AG04450 (cell line): ENCODE data around the gene IZUMO4. TPM values are rescaled to one million over a fixed set of nuclear protein-coding genes. Genes with fewer than 3 reads are reported as not detected.
"Not testable (repeated sequence)": the region's sequence is repeated elsewhere in the genome, so short reads cannot be mapped to it uniquely, and the experiment has no call there.

Experiments used
- CTCF ChIA-PET: fragments of 300-600, 350-600 bp; formaldehyde crosslinking; extraction: SDS; loops from one replicate; lab custom pipeline; 2022; ENCODE audit warnings: antibody characterized with exemption, inconsistent platforms; lab: Charles Lee
- POLR2A ChIA-PET: fragments of 350-600 bp; formaldehyde crosslinking; extraction: SDS; loops from one replicate; lab custom pipeline; 2021; ENCODE audit warnings: antibody characterized with exemption, inconsistent platforms; lab: Yijun Ruan, JAX
- DNase-seq: peaks from one replicate; pipeline ENCODE4 v3.0.0-alpha.2; 2011; ENCODE audit warnings: low read depth, low spot score
- H3K27ac ChIP-seq: one replicate; pipeline ENCODE4 v1.5.1; 2012; ENCODE audit warnings: low read depth, low read length, control low read depth
- H3K27me3 ChIP-seq: one replicate; pipeline ENCODE4 v1.6.0; 2012; ENCODE audit warnings: low read length; ENCODE audit not compliant: control insufficient read depth, insufficient read depth
- H3K4me3 ChIP-seq: 2 replicates; pipeline ENCODE4 v1.5.1; 2011; ENCODE audit warnings: mild to moderate bottlenecking, low read depth, low read length, control low read depth
- H3K9me3 ChIP-seq: 2 replicates; pipeline ENCODE4 v1.5.1; 2012; ENCODE audit warnings: low read length; ENCODE audit not compliant: control insufficient read depth, insufficient read depth
- polyA plus RNA-seq: library from polyadenylated mRNA; depleted of rRNA; stranded (reverse); fragments of >200 nt; gene quantifications from 2 replicates; pipeline ENCODE4 v1.2.3, GENCODE V29; 2011
- TF ChIP-seq, protein P1 (sequence below): IDR thresholded peaks from 2 replicates; pipeline ENCODE4 v1.5.1; 2011; ENCODE audit warnings: low read depth, low read length, control low read depth, inconsistent platforms

The IZUMO4 gene
- polyA plus RNA-seq, 1 experiment, result 0.56 TPM

DNA sequence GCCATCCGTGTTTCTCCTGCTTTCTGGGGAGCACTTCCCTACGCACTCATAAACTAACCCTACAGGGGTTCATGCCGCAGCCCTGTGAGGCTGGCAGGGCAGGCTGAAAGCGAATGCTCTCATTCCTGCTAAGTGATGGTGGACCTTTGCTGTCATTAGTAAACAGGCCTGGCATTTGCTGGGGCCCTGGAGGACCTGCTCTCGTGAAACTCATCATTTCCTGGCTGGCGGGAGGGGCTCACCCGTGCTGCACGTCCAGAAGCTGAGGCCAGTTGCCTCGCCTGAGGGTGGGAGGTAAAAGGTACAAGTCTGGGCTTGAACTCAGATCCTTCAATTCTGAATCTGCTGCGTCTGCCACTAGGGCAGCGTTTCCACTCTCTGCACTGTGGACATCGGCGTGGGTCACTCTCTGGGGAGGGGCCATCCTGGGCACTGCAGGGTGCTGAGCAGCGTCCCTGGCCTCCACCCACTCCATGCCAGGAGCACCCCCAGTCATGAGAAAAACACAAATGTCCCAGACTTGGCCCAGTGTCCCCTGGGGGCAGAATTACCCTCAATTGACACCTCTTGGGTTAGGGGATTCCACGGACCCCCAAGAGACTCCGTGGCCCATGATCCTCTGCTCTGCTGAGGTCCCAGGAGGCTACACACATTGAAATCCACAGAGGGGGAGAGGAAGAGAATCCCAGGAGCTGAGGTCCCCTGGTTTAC is 7.6 kb upstream of the IZUMO4 start:
- Histone ChIP-seq H3K9me3 (no peaks in the 10 kb centered on the region; the same call in 1 of the 2 replicates), H3K27ac (no peak overlapping the region), H3K4me3 (no peak overlapping the region), H3K27me3 (no peaks in the 10 kb centered on the region)
- TF ChIP-seq, protein P1, sequence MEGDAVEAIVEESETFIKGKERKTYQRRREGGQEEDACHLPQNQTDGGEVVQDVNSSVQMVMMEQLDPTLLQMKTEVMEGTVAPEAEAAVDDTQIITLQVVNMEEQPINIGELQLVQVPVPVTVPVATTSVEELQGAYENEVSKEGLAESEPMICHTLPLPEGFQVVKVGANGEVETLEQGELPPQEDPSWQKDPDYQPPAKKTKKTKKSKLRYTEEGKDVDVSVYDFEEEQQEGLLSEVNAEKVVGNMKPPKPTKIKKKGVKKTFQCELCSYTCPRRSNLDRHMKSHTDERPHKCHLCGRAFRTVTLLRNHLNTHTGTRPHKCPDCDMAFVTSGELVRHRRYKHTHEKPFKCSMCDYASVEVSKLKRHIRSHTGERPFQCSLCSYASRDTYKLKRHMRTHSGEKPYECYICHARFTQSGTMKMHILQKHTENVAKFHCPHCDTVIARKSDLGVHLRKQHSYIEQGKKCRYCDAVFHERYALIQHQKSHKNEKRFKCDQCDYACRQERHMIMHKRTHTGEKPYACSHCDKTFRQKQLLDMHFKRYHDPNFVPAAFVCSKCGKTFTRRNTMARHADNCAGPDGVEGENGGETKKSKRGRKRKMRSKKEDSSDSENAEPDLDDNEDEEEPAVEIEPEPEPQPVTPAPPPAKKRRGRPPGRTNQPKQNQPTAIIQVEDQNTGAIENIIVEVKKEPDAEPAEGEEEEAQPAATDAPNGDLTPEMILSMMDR, result no peak
- CTCF ChIA-PET, result no interaction called here
- POLR2A ChIA-PET, result no interaction called here
- no peak for DNase-seq

- H3K27me3 ChIP-seq, result no peaks in the 10 kb centered on the region
- no peak for DNase-seq
- no peak overlapping the region for H3K27ac ChIP-seq
- H3K9me3 ChIP-seq, result peaks cover under 1% of the 10 kb centered on the region; the same call in 1 of the 2 replicates
- TF ChIP-seq, protein P1, result no peak
- CTCF ChIA-PET, result no interaction called here
- H3K4me3 ChIP-seq, result no peak overlapping the region
- POLR2A ChIA-PET, result no interaction called here
Observed at GRCh38 chr19:2089727-2090053, 7.0 kb upstream of the IZUMO4 start.

DNA sequence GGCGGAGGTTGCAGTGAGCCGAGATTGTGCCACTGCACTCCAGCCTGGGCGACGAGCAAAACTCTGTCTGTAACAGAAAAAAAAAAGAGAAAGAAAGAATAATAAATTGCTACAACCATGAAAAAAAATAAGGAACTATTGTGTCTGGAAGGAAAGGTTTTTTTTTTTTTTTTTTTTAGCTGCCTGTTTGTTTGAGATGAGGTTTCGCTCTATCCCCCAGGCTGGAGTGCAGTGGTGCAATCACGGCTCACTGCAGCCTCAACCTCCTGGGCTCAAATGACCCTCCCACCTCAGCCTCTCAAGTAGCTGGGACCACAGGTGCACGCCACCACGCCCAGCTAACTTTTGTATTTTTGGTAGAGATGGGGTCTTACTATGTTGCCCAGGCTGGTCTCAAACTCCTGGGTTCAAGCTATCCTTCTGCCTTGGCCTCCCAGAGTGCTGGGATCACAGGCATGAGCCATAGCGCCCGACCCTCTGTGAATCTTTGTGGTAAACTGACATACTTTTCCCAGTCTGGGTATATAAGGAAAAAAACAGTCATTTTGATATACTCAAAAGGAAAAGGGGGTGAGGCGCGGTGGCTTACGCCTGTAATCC is 4.7 kb upstream of the IZUMO4 start:
- CTCF ChIA-PET, result interaction anchor here (1.1 kb wide), 1 partner anchor 22 kb away, joined by 4 read pairs; no protein-coding TSS in a partner anchor
- H3K9me3 ChIP-seq, H3K4me3 ChIP-seq, H3K27me3 ChIP-seq, POLR2A ChIA-PET, DNase-seq, H3K27ac ChIP-seq: not testable (repeated sequence)

DNA sequence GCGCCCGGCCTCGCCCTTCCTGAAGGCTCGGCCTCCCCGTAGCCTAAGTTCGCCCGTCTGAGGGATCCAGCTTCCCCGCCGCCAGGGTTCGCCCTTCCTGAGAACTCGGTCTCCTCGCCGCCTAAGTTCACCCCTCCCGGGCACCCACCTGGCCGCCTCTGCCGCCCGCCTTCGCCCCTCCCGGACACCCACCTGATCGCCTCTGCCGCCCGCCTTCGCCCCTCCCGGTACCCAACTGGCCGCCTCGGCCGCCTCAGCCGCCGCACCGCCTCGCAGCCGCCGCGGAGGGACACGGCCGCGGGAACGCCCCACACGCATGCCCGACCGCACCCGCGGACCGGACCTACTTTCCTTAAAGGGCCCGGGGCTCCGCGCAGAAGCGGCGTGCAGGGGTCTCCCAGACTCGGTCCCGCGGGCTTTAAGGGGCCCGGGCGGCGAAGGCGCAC is 658 bp upstream of the IZUMO4 start, which contains the start of gene MOB3A:
MOB3A (minus strand) TSS at position 293 of the 446 bp plus-strand sequence. CDS start 17,766 bp downstream, outside the sequence.
- TF ChIP-seq, protein P1, result peak; percentile 52
- ChIA-PET POLR2A (interaction anchor here (0.6 to 0.7 kb wide), 2 partner anchors 39 to 54 kb away, joined by 3 to 5 read pairs; no protein-coding TSS in a partner anchor), CTCF (no interaction called here)
- DNase-seq, result peak; percentile 85
- Histone ChIP-seq H3K27ac (peak within 1 kb of the TSS; percentile 68), H3K4me3 (peak within 1 kb of the TSS; percentile 76), H3K27me3 (no peaks in the 10 kb centered on the region), H3K9me3 (peaks cover 9% of the 10 kb centered on the region; the same call in 1 of the 2 replicates)

DNA sequence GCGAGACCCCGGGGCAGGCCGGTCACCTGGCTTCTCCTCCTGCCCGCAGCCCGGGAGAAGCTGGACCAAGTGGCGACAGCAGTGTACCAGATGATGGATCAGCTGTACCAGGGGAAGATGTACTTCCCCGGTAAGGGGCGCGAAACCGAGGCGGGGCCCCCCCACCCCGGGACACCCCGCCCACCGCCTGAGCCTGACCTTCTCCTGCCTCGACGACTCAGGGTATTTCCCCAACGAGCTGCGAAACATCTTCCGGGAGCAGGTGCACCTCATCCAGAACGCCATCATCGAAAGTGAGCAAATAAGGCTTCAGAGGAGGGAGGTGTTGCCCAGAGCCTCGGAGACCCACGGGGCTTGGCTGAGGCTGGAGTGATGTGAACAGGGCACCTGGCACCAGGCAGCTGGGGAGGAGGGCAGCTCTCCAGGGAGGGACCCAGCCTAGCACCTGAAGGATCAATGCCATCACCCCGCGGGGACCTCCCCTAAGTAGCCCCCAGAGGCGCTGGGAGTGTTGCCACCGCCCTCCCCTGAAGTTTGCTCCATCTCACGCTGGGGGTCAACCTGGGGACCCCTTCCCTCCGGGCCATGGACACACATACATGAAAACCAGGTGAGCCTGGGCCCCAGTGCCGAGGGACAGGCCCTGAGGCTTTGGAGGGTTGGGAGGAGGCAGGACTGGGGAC is 629 bp downstream of the IZUMO4 start:
- ChIA-PET CTCF (interaction anchor here (0.6 kb wide), 1 partner anchor 58 kb away, joined by 3 read pairs; no protein-coding TSS in a partner anchor), POLR2A (no interaction called here)
- TF ChIP-seq, protein P1, result no peak
- Histone ChIP-seq H3K27ac (no peak overlapping the region), H3K9me3 (peaks cover 9% of the 10 kb centered on the region; the same call in 1 of the 2 replicates), H3K4me3 (peak overlapping the region; percentile 63), H3K27me3 (no peaks in the 10 kb centered on the region)
- no peak for DNase-seq
